HEK293 (cell line): Measurements from ENCODE around the gene CITED4.
A peak's percentile ranks its signal among the peaks of the same experiment; 100 is the strongest.

Experiments used
- CTCF ChIP-seq: fragments of 450-650 bp; formaldehyde crosslinking; IDR thresholded peaks from 2 replicates; pipeline ENCODE4 v1.5.1; 2016; ENCODE audit warnings: missing biosample characterization, missing genetic modification characterization
- HIC1 ChIP-seq: fragments of 450-650 bp; formaldehyde crosslinking; IDR thresholded peaks from 2 replicates; pipeline ENCODE4 v1.5.1; 2016; ENCODE audit warnings: missing biosample characterization, missing genetic modification characterization
- YY1 ChIP-seq: fragments of 450-650 bp; formaldehyde crosslinking; IDR thresholded peaks from 2 replicates; pipeline ENCODE4 v1.5.1; 2018; ENCODE audit warnings: missing biosample characterization, missing genetic modification characterization
- ZNF112 ChIP-seq: fragments of 450-650 bp; formaldehyde crosslinking; IDR thresholded peaks from 2 replicates; pipeline ENCODE4 v1.5.0; 2017; ENCODE audit warnings: missing biosample characterization, missing genetic modification characterization
- ZSCAN30 ChIP-seq: fragments of 450-650 bp; IDR thresholded peaks from 2 replicates; pipeline ENCODE4 v1.5.1; 2018; ENCODE audit warnings: missing biosample characterization, mild to moderate bottlenecking, missing genetic modification characterization, moderate library complexity

GRCh38 chr1:40862008-40862863, at the start of gene CITED4:
- peak; percentile 18; the same call in 1 of the 2 replicates for TF ChIP-seq CTCF
- no peak for TF ChIP-seq HIC1 (tag by site-specific recombination)
- TF ChIP-seq ZSCAN30 (tag by site-specific recombination), result no peak
- no peak for TF ChIP-seq YY1 (tag by site-specific recombination)
- no peak for TF ChIP-seq ZNF112 (tag by site-specific recombination)
